HepG2 (cell line): Measurements from ENCODE around the gene MYADML2. TPM values are rescaled to one million over a fixed set of nuclear protein-coding genes. Genes with fewer than 3 reads are reported as not detected.

Experiments used
- CBFB ChIP-seq: sonication (generic); formaldehyde crosslinking; IDR thresholded peaks from 2 replicates; pipeline ENCODE4 v1.4.0; 2020; ENCODE audit warnings: missing genetic modification reagents
- CCAR2 ChIP-seq: fragments of 200-400 bp; formaldehyde crosslinking; optimal IDR thresholded peaks from 2 replicates; pipeline ENCODE3; 2018; ENCODE audit warnings: low read depth, mild to moderate bottlenecking, low read length, moderate library complexity
- ETV5 ChIP-seq: IDR thresholded peaks from 2 replicates; pipeline ENCODE4 v1.6.1; 2018; ENCODE audit warnings: missing biosample characterization, missing genetic modification reagents, inconsistent platforms, borderline replicate concordance
- FOXO4 ChIP-seq: sonication (generic); formaldehyde crosslinking; conservative IDR thresholded peaks from 2 replicates; pipeline ENCODE4 v1.8.1; 2023; ENCODE audit warnings: missing genetic modification reagents
- FOXP1 ChIP-seq, 2 experiments: fragments of 450-650 bp in 1 of 2; IDR thresholded peaks; 2 replicates each; pipeline ENCODE4 v1.6.1; 2017 to 2018; ENCODE audit warnings: antibody characterized with exemption in 1 of 2
- GATAD1 ChIP-seq: IDR thresholded peaks from 2 replicates; pipeline ENCODE4 v1.6.1; 2016; ENCODE audit warnings: missing genetic modification reagents, missing compliant biosample characterization
- HDAC6 ChIP-seq: fragments of 200-600 bp; sonication (generic); IDR thresholded peaks from 2 replicates; pipeline ENCODE4 v1.7.0; 2017; ENCODE audit warnings: mild to moderate bottlenecking, antibody characterized with exemption, low read length, low read depth
- HMGA1 ChIP-seq: sonication (generic); formaldehyde crosslinking; conservative IDR thresholded peaks from 2 replicates; pipeline ENCODE4 v1.4.0; 2020; ENCODE audit warnings: missing genetic modification reagents
- IKZF1 ChIP-seq: fragments of 450-650 bp; IDR thresholded peaks from 2 replicates; pipeline ENCODE4 v1.7.1; 2016
- KAT8 ChIP-seq: IDR thresholded peaks from 2 replicates; pipeline ENCODE4 v1.6.1; 2016; ENCODE audit warnings: missing genetic modification reagents, missing compliant biosample characterization
- KLF16 ChIP-seq, 2 experiments: sonication (generic) in 1 of 2; formaldehyde crosslinking in 1 of 2; IDR thresholded peaks; 2 replicates each; pipeline versions ENCODE4 v1.6.1 to v1.8.0; 2016 to 2023; ENCODE audit warnings: missing genetic modification reagents in 2 of 2, missing compliant biosample characterization in 1 of 2
- MIER2 ChIP-seq: IDR thresholded peaks from 2 replicates; pipeline ENCODE4 v1.6.1; 2016; ENCODE audit warnings: missing biosample characterization, missing genetic modification reagents
- SATB2 ChIP-seq: sonication (generic); formaldehyde crosslinking; IDR thresholded peaks from 2 replicates; pipeline ENCODE4 v1.5.0; 2020; ENCODE audit warnings: missing genetic modification reagents
- SSRP1 ChIP-seq: IDR thresholded peaks from 2 replicates; pipeline ENCODE4 v1.6.1; 2016; ENCODE audit warnings: control low read depth
- TBX2 ChIP-seq: sonication (generic); formaldehyde crosslinking; IDR thresholded peaks from 2 replicates; pipeline ENCODE4 v1.5.0; 2020; ENCODE audit warnings: missing genetic modification reagents, mild to moderate bottlenecking, borderline replicate concordance
- TFAP4 ChIP-seq: sonication (generic); IDR thresholded peaks from 2 replicates; pipeline ENCODE4 v1.6.1; 2016; ENCODE audit warnings: low read depth, borderline replicate concordance
- ZBTB8A ChIP-seq: sonication (generic); formaldehyde crosslinking; IDR thresholded peaks from 2 replicates; pipeline ENCODE4 v1.4.0; 2020; ENCODE audit warnings: mild to moderate bottlenecking, low read depth, missing genetic modification reagents, borderline replicate concordance
- ZHX2 ChIP-seq, 2 experiments: sonication (generic) in 1 of 2; formaldehyde crosslinking in 1 of 2; IDR thresholded peaks; 2 replicates each; pipeline versions ENCODE4 v1.6.1 to v1.9.0; 2014 to 2022; ENCODE audit warnings: antibody characterized with exemption in 1 of 2, borderline replicate concordance in 1 of 2, inconsistent platforms in 1 of 2, low read depth in 1 of 2, missing genetic modification reagents in 1 of 2
- ZNF224 ChIP-seq: sonication (generic); formaldehyde crosslinking; IDR thresholded peaks from 2 replicates; pipeline ENCODE4 v1.5.0; 2020; ENCODE audit warnings: mild to moderate bottlenecking, missing genetic modification reagents
- ZNF329 ChIP-seq: sonication (generic); formaldehyde crosslinking; IDR thresholded peaks from 2 replicates; pipeline ENCODE4 v1.9.0; 2021; ENCODE audit warnings: low read depth, mild to moderate bottlenecking, missing genetic modification reagents
- ZNF432 ChIP-seq: sonication (generic); formaldehyde crosslinking; IDR thresholded peaks from 2 replicates; pipeline ENCODE4 v1.5.0; 2020; ENCODE audit warnings: missing genetic modification reagents, mild to moderate bottlenecking, borderline replicate concordance
- ZSCAN29 ChIP-seq: sonication (generic); formaldehyde crosslinking; conservative IDR thresholded peaks from 2 replicates; pipeline ENCODE4 v1.4.0; 2020; ENCODE audit warnings: mild to moderate bottlenecking, missing genetic modification reagents
- polyA plus RNA-seq, 8 experiments: library from polyadenylated mRNA; depleted of rRNA in 3 of 8; stranded (reverse) in 7 of 8; unstranded in 1 of 8; fragments of >200 nt; fragmentation: Illumina TruSeq in 4 of 8; extraction: Trizol in 4 of 8; gene quantifications; 2 replicates each; pipeline versions ENCODE4 v1.2.1 to v1.2.3, GENCODE V29; 2011 to 2016; ENCODE audit warnings: low read depth in 4 of 8, missing spikeins in 1 of 8, mixed read lengths in 1 of 8; ENCODE audit not compliant: insufficient read depth in 1 of 8
- total RNA-seq, 5 experiments: library from RNA; depleted of rRNA; stranded (reverse); fragments of >200 nt; fragmentation: Illumina TruSeq; extraction: Trizol; gene quantifications; 2 replicates each; pipeline ENCODE4 v1.2.3, GENCODE V29; 2016; ENCODE audit warnings: low read depth in 1 of 5

Gene MYADML2
- total and polyA plus RNA-seq, 2 of the 13 experiments (the other 11 are each of a cell fraction or from before 2014, with no cell fraction given) = not detected

DNA sequence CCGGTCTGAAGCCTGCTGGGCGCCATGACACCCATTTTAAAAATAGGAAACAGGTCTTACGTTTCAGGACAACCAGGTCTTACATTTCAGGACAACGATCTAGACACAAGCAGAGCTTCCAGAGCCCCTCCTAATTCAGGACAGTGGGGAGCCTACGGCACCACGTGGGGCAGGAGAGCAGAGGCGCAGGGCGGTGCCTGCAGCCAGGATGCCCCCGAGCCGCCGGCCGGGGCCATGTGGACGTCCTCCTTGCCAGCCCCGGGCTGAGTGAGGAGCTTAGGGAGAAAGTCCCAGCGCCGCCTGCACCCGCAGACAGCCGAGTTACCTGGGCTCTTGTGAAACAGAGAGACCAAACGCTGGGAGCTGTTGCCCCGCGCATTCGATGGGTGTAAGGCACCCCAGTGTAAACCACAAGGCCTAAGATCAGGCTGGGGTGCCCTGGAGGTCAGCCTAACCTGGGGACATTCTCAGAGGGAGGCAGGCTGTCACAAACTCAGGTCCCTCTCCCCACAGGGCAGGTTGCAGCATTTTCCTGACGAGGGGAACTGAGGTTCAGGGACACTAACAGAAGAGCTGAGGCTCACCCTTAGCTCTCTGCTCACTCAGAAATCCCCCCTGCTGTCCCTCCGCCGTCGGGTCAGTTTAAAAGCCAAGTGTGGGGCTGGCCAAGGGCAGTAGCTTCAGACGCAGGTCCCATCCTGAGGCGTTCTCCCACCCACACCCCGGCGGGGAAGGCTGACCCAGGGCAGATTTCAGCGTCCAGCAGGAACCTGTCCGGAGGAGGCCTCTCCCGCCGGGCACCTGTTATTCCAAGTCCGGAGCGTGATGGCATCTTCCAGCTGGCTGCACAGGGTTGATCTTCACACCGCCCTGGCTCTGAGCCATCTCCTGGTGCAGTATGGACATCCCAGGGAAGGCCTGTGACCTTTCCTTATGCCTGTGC, 15.7 kb upstream of the MYADML2 start (continued):
- TF ChIP-seq FOXP1 (IDR thresholded peaks at IDR 0.05) (no peak), FOXP1 (CRISPR knock-in tag; IDR thresholded peaks at IDR 0.05) (no peak), ZSCAN29 (CRISPR knock-in tag) (0 out of 2 replicates have a peak, but pooled peaks have one; percentile 26), GATAD1 (CRISPR knock-in tag) (no peak), HDAC6 (no peak), IKZF1 (no peak), ZNF224 (0 out of 2 replicates have a peak, but pooled peaks have one; percentile 59), ZHX2 (IDR thresholded peaks at IDR 0.05; ENCODE audit: low read depth) (no peak), ZHX2 (CRISPR knock-in tag; IDR thresholded peaks at IDR 0.05; ENCODE audit: borderline replicate concordance) (no peak), MIER2 (CRISPR knock-in tag) (no peak), KAT8 (CRISPR knock-in tag) (no peak), ZBTB8A (no peak), SSRP1 (CRISPR knock-in tag) (no peak), FOXO4 (no peak), ZNF432 (no peak), TFAP4 (peak; percentile 89), TBX2 (CRISPR knock-in tag) (0 out of 2 replicates have a peak, but pooled peaks have one; percentile 22), CBFB (CRISPR knock-in tag) (no peak), KLF16 (CRISPR knock-in tag; IDR thresholded peaks at IDR 0.05) (peak in 1 of 2 experiments; percentile 48; a peak in 1 of 4 replicates), SATB2 (CRISPR knock-in tag) (no peak), CCAR2 (no peak), ZNF329 (0 out of 2 replicates have a peak, but pooled peaks have one; percentile 39), ETV5 (no peak), HMGA1 (CRISPR knock-in tag) (no peak)
